GM18870 (cell line): Measurements from ENCODE around the gene HSD17B7.
"Not testable (repeated sequence)": the region's sequence is repeated elsewhere in the genome, so short reads cannot be mapped to it uniquely, and the experiment has no call there.

ENCODE experiments used
- ATAC-seq: cut with Tn5 transposase; IDR thresholded peaks from one replicate; pipeline ENCODE4 v1.9.1; 2021; ENCODE audit warnings: moderate library complexity; ENCODE audit not compliant: unreplicated experiment

The HSD17B7 gene

GRCh38 chr1:162807503-162807902 lies 17.0 kb downstream of the HSD17B7 start:
- not testable (repeated sequence) for ATAC-seq

GRCh38 chr1:162812357-162812756 lies 21.9 kb downstream of the HSD17B7 start:
- not testable (repeated sequence) for ATAC-seq

GRCh38 chr1:162818136-162818535 lies 27.6 kb downstream of the HSD17B7 start:
- ATAC-seq, result not testable (repeated sequence)

- ATAC-seq, result not testable (repeated sequence)
Measured at GRCh38 chr1:162818666-162819065, 28.2 kb downstream of the HSD17B7 start.

GRCh38 chr1:162822391-162823200 lies 32.1 kb downstream of the HSD17B7 start:
- ATAC-seq, result no peak

- ATAC-seq, result no peak
Measured at GRCh38 chr1:162823231-162823630, 32.7 kb downstream of the HSD17B7 start.

GRCh38 chr1:162823771-162824525 lies 33.4 kb downstream of the HSD17B7 start:
- no peak for ATAC-seq

- no peak for ATAC-seq
Measured at GRCh38 chr1:162829268-162829667, 38.8 kb downstream of the HSD17B7 start.

GRCh38 chr1:162832470-162832869 lies 42.0 kb downstream of the HSD17B7 start:
- no peak for ATAC-seq

- ATAC-seq, result peak; percentile 87
Measured at GRCh38 chr1:162835157-162835899, 44.8 kb downstream of the HSD17B7 start.

GRCh38 chr1:162838863-162839262 lies 48.4 kb downstream of the HSD17B7 start:
- ATAC-seq, result no peak

GRCh38 chr1:162840250-162840839 lies 49.8 kb downstream of the HSD17B7 start:
- no peak for ATAC-seq

- no peak for ATAC-seq
Measured at GRCh38 chr1:162844153-162844552, 53.7 kb downstream of the HSD17B7 start.

GRCh38 chr1:162846256-162847212 lies 56.0 kb downstream of the HSD17B7 start:
- no peak for ATAC-seq

GRCh38 chr1:162847839-162848453 lies 57.4 kb downstream of the HSD17B7 start:
- ATAC-seq, result peak; percentile 58

- no peak for ATAC-seq
Measured at GRCh38 chr1:162849711-162850110, 59.2 kb downstream of the HSD17B7 start.

- no peak for ATAC-seq
Measured at GRCh38 chr1:162851341-162851740, 60.8 kb downstream of the HSD17B7 start.

- peak; percentile 91 for ATAC-seq
Measured at GRCh38 chr1:162854245-162854882, 63.9 kb downstream of the HSD17B7 start.
